K562 (cell line): ENCODE data around the gene PASD1. TPM values are rescaled to one million over a fixed set of nuclear protein-coding genes. Genes with fewer than 3 reads are reported as not detected.

Source experiments
- ATAC-seq: fragments of 200-7000 bp; cut with Tn5 transposase; 3 replicates; pipeline ENCODE4 v1.9.1; 2020; ENCODE audit warnings: moderate library complexity
- BruUV-seq: library from RNA; stranded (reverse); fragments of 400-500 nt; replicated peaks from 2 replicates; lab custom pipeline; 2021; lab: Mats Ljungman, UMichigan
- CTCF ChIA-PET: fragments of 300-600 bp; formaldehyde crosslinking; extraction: SDS; loops from one replicate; lab custom pipeline; 2021; ENCODE audit warnings: low intra/inter-chr PET ratio; lab: Yijun Ruan, JAX
- POLR2A ChIA-PET: fragments of 300-600, 350-650 bp; sonication (Branson Sonifier 250); formaldehyde crosslinking; extraction: SDS; loops from one replicate; lab custom pipeline; 2021; ENCODE audit warnings: antibody characterized with exemption, inconsistent platforms; lab: Yijun Ruan, JAX
- DNase-seq, 4 experiments: peaks; one replicate each; pipeline versions ENCODE4 v3.0.0 to v3.0.0-alpha.2; 2011 to 2018; ENCODE audit warnings: low spot score in 3 of 4, mixed read lengths in 3 of 4; ENCODE audit errors: extremely low read depth in 1 of 4
- FAIRE-seq: peaks from 2 replicates; lab custom pipeline; 2011; peaks lifted over from hg19 to GRCh38; lab: Jason Lieb, UNC
- H2AFZ ChIP-seq: 2 replicates; pipeline ENCODE4 v1.6.0; 2011; ENCODE audit warnings: low read depth, low read length, control low read depth, inconsistent platforms
- H3K27ac ChIP-seq: fragments of 200-600 bp; 3 replicates; pipeline ENCODE4 v1.8.0; 2011; ENCODE audit warnings: low read depth, mild to moderate bottlenecking, control low read depth, inconsistent platforms, low read length, moderate library complexity, mixed read lengths; ENCODE audit errors: extremely low read depth
- H3K27me3 ChIP-seq, 2 experiments: fragments of 300-600 bp in 1 of 2; 2 replicates in 1 of 2; 3 replicates in 1 of 2; pipeline versions ENCODE4 v1.6.0 to v1.8.0; 2011; ENCODE audit warnings: inconsistent platforms in 2 of 2, low read length in 2 of 2, mild to moderate bottlenecking in 1 of 2, mixed read lengths in 1 of 2, moderate library complexity in 1 of 2; ENCODE audit not compliant: control insufficient read depth in 2 of 2, insufficient read depth in 2 of 2
- H3K36me3 ChIP-seq: fragments of 300-600 bp; 3 replicates; pipeline ENCODE4 v1.8.0; 2011; ENCODE audit warnings: mild to moderate bottlenecking, low read length, inconsistent platforms; ENCODE audit not compliant: control insufficient read depth, insufficient read depth
- H3K4me1 ChIP-seq, 2 experiments: fragments of 200-600 bp in 1 of 2; replicated peaks in 1 of 2; 2 replicates in 1 of 2; 3 replicates in 1 of 2; pipeline versions ENCODE4 v1.5.1 to v1.8.0; 2011; ENCODE audit warnings: inconsistent platforms in 2 of 2, low read length in 2 of 2, mild to moderate bottlenecking in 1 of 2, mixed read lengths in 1 of 2, moderate library complexity in 1 of 2; ENCODE audit not compliant: control insufficient read depth in 2 of 2, insufficient read depth in 2 of 2
- H3K4me2 ChIP-seq: 2 replicates; pipeline ENCODE4 v1.6.1; 2011; ENCODE audit warnings: low read length, control low read depth, inconsistent platforms, mixed read lengths; ENCODE audit not compliant: insufficient read depth
- H3K4me3 ChIP-seq: fragments of 200-600 bp; sonication (generic), shearing (Covaris generic); 2 replicates; pipeline ENCODE4 v1.5.1; 2016; ENCODE audit warnings: control low read depth, inconsistent platforms
- H3K79me2 ChIP-seq: fragments of 200-600 bp; 3 replicates; pipeline ENCODE4 v1.8.0; 2011; ENCODE audit warnings: low read length, inconsistent platforms; ENCODE audit not compliant: control insufficient read depth, insufficient read depth
- H3K9ac ChIP-seq, 2 experiments: 2 replicates each; pipeline versions ENCODE4 v1.6.0 to v1.6.1; 2011; ENCODE audit warnings: low read depth in 2 of 2, low read length in 2 of 2, control low read depth in 1 of 2, inconsistent platforms in 1 of 2, mild to moderate bottlenecking in 1 of 2, mixed read lengths in 1 of 2; ENCODE audit not compliant: insufficient read depth in 1 of 2
- H3K9me1 ChIP-seq: one replicate; pipeline ENCODE4 v1.6.0; 2011; ENCODE audit warnings: inconsistent platforms, mild to moderate bottlenecking, low read length, moderate library complexity; ENCODE audit not compliant: control insufficient read depth, insufficient read depth
- H3K9me3 ChIP-seq: replicated peaks from 2 replicates; pipeline ENCODE4 v1.5.1; 2011; ENCODE audit warnings: low read depth, low read length, inconsistent platforms; ENCODE audit not compliant: control insufficient read depth, insufficient read depth
- H4K20me1 ChIP-seq: replicated peaks from 2 replicates; pipeline ENCODE4 v1.6.1; 2011; ENCODE audit warnings: low read length, inconsistent platforms, mixed read lengths; ENCODE audit not compliant: control insufficient read depth, insufficient read depth
- ESRRA ChIP-seq: fragments of 450-650 bp; IDR thresholded peaks from 2 replicates; pipeline ENCODE4 v1.6.1; 2014; ENCODE audit warnings: low read depth, mild to moderate bottlenecking, moderate library complexity, borderline replicate concordance
- ETS2 ChIP-seq: IDR thresholded peaks from 2 replicates; pipeline ENCODE4 v1.6.1; 2016; ENCODE audit warnings: borderline replicate concordance, missing genetic modification characterization, mild to moderate bottlenecking, moderate library complexity, missing compliant biosample characterization; ENCODE audit not compliant: poor library complexity, severe bottlenecking
- MCM3 ChIP-seq: fragments of 450-650 bp; IDR thresholded peaks from 2 replicates; pipeline ENCODE4 v1.6.1; 2016
- MXD1 ChIP-seq: fragments of 250-450 bp; sonication (Bioruptor Pico); IDR thresholded peaks from 2 replicates; pipeline ENCODE4 v1.8.0; 2021; ENCODE audit warnings: borderline replicate concordance, mild to moderate bottlenecking, moderate library complexity; ENCODE audit not compliant: poor library complexity, severe bottlenecking
- SMARCE1 ChIP-seq: fragments of 450-650 bp; IDR thresholded peaks from 2 replicates; pipeline ENCODE4 v1.7.1; 2016; ENCODE audit warnings: mild to moderate bottlenecking
- STAG1 ChIP-seq: sonication (generic); formaldehyde crosslinking; IDR thresholded peaks from 2 replicates; pipeline ENCODE4 v1.5.0; 2020; ENCODE audit warnings: missing genetic modification reagents, borderline replicate concordance
- THRA ChIP-seq: fragments of 450-650 bp; IDR thresholded peaks from 2 replicates; pipeline ENCODE4 v1.6.1; 2017; ENCODE audit warnings: mild to moderate bottlenecking, moderate library complexity
- ZNF586 ChIP-seq: fragments of 450-650 bp; formaldehyde crosslinking; conservative IDR thresholded peaks from 2 replicates; pipeline ENCODE4 v1.4.0; 2020; ENCODE audit warnings: mild to moderate bottlenecking, moderate library complexity
- WGBS: fragments of 100-300 bp; shearing (Covaris generic); methylation state at CpG from one replicate; pipeline ENCODE4 v1.1.6; 2016; ENCODE audit warnings: low coverage, mixed read lengths; ENCODE audit not compliant: insufficient coverage; ENCODE audit errors: missing lambda C conversion rate; 5-methylcytosine and 5-hydroxymethylcytosine counted together
- in situ Hi-C: fragments of 300-500 bp; cut with MboI; formaldehyde crosslinking; loops from 4 replicates; pipeline ENCODE4 v1.15.0; 2018; ENCODE audit warnings: inconsistent platforms, mixed read lengths
- intact Hi-C: fragments of 100-400 bp; cut with micrococcal nuclease; formaldehyde crosslinking; loops from 2 replicates; pipeline ENCODE4 v1.14.2; 2022
- polyA plus RNA-seq, 8 experiments: library from polyadenylated mRNA; depleted of rRNA in 4 of 8; stranded (reverse) in 5 of 8; unstranded in 3 of 8; fragments of >200 nt; fragmentation: Nextera tagmentation in 2 of 8; fragmentation: Illumina TruSeq in 1 of 8; extraction: Ambion mirVana in 2 of 8; extraction: Trizol in 1 of 8; gene quantifications; 2 replicates each; pipeline versions ENCODE4 v1.2.1 to v1.2.3, GENCODE V29; 2011 to 2014; ENCODE audit warnings: inconsistent platforms in 1 of 8, missing spikeins in 1 of 8
- total RNA-seq, 7 experiments: library from RNA; depleted of rRNA in 6 of 7; stranded (reverse); fragments of >200 nt in 6 of 7; fragmentation: Illumina TruSeq in 2 of 7; extraction: Trizol in 2 of 7; gene quantifications; 2 replicates each; pipeline versions ENCODE4 v1.2.1 to v1.2.3, GENCODE V29; 2011 to 2021; ENCODE audit warnings: low replicate concordance in 1 of 7

Gene PASD1
- total and polyA plus RNA-seq, 9 of the 15 experiments (the other 6 are each of a cell fraction or from before 2014, with no cell fraction given) = 1.7 to 12.8 (median 9.6) TPM

DNA sequence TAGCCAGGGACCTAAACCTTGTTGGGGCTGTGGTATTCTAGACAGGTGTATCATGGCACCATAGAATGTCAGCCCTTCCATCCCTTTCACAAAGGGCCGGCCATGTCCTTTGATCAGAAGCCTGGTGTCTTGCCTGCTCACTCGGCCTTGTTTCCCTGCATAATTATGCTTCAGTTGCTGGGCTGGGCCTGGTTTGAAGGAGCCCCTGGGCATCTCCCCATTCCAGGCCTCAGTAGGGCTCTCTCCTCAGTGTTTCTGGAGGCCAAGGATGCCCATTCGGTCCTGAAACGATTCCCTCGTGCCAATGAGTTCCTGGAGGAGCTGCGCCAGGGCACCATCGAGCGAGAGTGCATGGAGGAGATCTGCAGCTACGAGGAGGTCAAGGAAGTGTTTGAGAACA is 136.3 kb downstream of the PASD1 start:
- H3K4me2 ChIP-seq = no peak overlapping the region
- no peaks in the 10 kb centered on the region for H3K9me1 ChIP-seq
- peaks cover 3 to 58% of the 10 kb centered on the region in 2 experiments; a peak in 3 of 5 replicates for H3K27me3 ChIP-seq
- H3K9ac ChIP-seq = no peak overlapping the region
- TF ChIP-seq ESRRA (no peak), ETS2 (no peak), MXD1 (no peak), MCM3 (no peak), SMARCE1 (no peak), STAG1 (CRISPR knock-in tag) (no peak), THRA (no peak), ZNF586 (no peak)
- no peaks in the 10 kb centered on the region for H3K79me2 ChIP-seq
- 1% methylated on average over 9 of the region's 9 CpGs for WGBS
- H3K27ac ChIP-seq = no peak overlapping the region
- no peaks in the 10 kb centered on the region; a peak in 1 of 5 replicates for H3K4me1 ChIP-seq
- no TSS peak for BruUV-seq
- no peaks in the 10 kb centered on the region for H3K9me3 ChIP-seq
- H3K36me3 ChIP-seq = no peaks in the 10 kb centered on the region
- DNase-seq (no peak), FAIRE-seq (no peak), ATAC-seq (no peak)
- H3K4me3 ChIP-seq = no peak overlapping the region
- in situ Hi-C loops = loop anchor here (25.0 kb wide), 1 partner anchor 937 kb away; no protein-coding TSS in a partner anchor
- no peaks in the 10 kb centered on the region for H4K20me1 ChIP-seq
- no peak overlapping the region for H2AFZ ChIP-seq
- POLR2A ChIA-PET = no interaction called here
- intact Hi-C loops = no loop called here
- CTCF ChIA-PET = no interaction called here
